ENCODE measurements around the gene HS3ST2.

The HS3ST2 gene

GRCh38 chr16:22813948-22814710 is at the start of gene HS3ST2:
Gene HS3ST2, plus strand, starts transcription at chr16:22814162. Its CDS starts 449 bp downstream, at chr16:22814611.
- DNase-seq (ENCODE audit: low read depth), result no peak

- DNase-seq (ENCODE audit: low read depth), result no peak
Observed at GRCh38 chr16:22764662-22765327, 49.2 kb upstream of the HS3ST2 start.

DNA sequence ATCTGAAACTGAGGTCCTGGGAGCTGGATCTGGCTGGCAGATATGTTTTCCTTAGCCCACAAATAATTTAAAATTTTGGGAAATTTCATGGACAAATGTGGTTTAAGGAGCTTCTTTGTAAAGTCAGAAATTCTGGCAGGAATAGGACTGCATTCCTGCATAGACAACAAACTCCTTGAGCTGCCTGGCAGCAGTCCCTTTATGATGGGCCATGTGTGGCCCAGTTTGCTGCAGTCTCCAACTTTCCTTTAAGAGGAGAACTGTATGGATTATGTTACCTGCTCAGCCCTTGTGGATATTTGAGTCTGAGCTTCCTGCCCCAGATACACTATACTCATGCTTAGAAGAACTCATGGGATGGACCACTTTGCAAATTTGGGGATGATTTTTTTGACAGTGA is 48.5 kb upstream of the HS3ST2 start:
- DNase-seq (ENCODE audit: low read depth), result no peak

DNA sequence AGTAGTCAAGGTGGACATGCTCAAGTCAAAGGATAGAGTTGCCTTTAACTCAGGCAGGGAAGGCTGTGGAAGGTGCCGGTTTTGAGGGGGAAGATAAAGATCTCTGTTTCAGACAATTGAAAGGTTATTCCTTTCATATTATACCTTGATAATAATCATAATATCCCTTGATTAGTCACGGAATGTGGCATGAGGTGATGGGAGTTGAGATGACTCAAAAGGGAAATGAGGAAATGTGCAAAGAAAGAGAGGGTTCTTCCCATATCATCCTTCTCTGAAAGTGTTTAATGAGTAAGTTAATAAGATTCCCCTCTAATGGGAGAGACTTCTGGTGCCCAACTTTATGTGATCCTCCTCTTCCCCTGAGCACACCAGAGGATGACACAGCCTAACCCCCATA is 43.1 kb upstream of the HS3ST2 start:
- DNase-seq (ENCODE audit: low read depth), result no peak

GRCh38 chr16:22771551-22771950 is 42.4 kb upstream of the HS3ST2 start:
- DNase-seq (ENCODE audit: low read depth), result no peak

- no peak for DNase-seq (ENCODE audit: low read depth)
Observed at GRCh38 chr16:22775220-22775922, 38.6 kb upstream of the HS3ST2 start.

GRCh38 chr16:22781480-22781879 is 32.5 kb upstream of the HS3ST2 start:
- no peak for DNase-seq (ENCODE audit: low read depth)

DNA sequence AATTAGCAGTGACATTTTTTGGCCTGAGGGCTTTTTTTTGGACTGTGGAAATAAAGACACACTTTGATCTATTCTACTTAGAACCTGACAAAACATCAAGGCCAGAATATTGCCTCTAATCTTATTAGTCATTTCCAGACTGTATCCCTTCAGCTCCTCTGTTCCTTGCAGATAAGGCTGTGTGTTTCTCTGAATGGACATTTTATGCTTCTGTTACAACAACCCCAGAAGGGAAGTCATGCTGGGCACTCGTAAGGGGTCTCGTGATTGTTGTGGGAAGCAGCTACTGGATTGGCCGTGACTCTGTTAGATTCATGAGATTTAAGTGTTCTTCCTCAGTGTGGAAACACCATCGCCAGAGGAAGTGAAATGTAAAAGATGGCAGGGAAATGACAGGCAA is 31.6 kb upstream of the HS3ST2 start:
- DNase-seq (ENCODE audit: low read depth), result no peak

DNA sequence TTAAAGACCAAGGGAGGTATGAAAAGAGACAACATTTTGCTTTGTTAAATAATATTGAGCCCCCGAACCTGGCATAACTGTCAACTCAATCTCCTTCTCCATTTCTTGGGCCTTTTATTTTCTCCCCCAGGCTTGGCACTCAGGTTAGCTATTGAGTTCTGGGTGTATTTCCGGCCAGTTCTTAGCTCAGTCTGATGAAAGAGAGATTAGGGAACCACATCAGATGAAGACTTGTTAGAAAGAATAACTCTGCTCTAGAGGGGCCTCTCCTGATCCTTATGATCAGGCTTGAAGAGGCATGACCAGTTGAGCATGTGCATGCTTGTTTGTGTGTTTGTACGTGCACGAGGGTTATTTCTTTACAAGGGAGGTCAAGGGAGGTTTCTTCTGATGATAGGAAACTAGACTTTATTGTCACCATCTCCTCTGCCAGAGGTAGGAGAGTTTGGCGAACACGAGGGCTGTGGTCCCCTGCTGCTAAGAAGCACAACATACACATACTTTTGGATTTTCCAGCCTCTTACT is 29.2 kb upstream of the HS3ST2 start:
- DNase-seq (ENCODE audit: low read depth), result no peak

GRCh38 chr16:22785552-22785951 is 28.4 kb upstream of the HS3ST2 start:
- DNase-seq (ENCODE audit: low read depth), result no peak

- DNase-seq (ENCODE audit: low read depth), result no peak
Observed at GRCh38 chr16:22786284-22786683, 27.7 kb upstream of the HS3ST2 start.

DNA sequence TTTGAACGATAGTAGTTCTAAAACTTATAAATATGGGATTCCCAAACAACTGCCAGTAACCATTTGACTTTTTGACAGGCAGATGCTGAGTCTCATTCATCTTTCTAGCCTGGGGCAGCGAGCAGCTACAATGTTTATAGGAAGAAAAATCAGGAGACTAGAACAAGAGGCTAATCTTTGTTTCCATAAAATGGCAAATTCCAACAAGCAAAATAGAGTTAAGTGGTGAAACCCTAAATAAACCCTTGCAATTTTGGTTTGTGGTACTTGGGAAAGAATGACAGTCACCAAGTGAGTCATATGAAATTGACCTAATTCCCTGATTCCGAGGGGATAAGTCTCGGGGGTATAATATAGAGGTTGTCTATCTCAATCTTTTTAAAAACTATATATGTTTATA is 27.3 kb upstream of the HS3ST2 start:
- no peak for DNase-seq (ENCODE audit: low read depth)

GRCh38 chr16:22787466-22788192 is 26.3 kb upstream of the HS3ST2 start:
- no peak for DNase-seq (ENCODE audit: low read depth)

- no peak for DNase-seq (ENCODE audit: low read depth)
Observed at GRCh38 chr16:22788193-22788530, 25.8 kb upstream of the HS3ST2 start.

DNA sequence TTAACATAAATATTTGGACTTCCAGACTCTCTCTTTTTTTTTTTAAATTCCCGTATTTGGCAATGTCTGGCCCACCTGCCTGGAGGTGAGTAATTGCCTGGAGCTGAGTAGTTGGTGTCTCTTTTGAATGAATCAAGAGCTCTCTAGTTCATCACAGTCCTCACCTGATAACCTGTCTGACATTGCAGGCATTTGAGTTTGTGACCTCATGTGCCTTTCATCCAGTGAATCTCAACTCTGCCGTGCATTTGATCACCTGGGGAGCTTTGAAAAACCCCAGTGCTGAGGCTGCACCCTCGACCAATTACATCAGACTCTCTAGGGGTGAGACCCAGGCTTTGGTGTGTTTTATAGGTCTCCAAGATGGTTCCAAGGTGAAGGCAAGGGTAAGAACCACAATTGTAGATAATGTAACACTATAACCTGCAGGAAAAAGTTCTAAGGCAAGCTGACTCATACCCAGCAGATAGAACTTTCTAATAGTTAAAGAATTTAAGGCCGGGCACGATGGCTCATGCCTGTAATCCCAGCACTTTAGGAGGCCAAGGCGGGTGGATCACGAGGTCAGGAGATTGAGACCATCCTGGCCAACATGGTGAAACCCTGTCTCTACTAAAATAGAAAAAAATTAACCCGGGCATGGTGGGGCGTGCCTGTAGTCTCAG is 24.5 kb upstream of the HS3ST2 start:
- no peak for DNase-seq (ENCODE audit: low read depth)

- no peak for DNase-seq (ENCODE audit: low read depth)
Observed at GRCh38 chr16:22797551-22797950, 16.4 kb upstream of the HS3ST2 start.

- DNase-seq (ENCODE audit: low read depth), result no peak
Observed at GRCh38 chr16:22799113-22799512, 14.8 kb upstream of the HS3ST2 start.

GRCh38 chr16:22804893-22805292 is 9.1 kb upstream of the HS3ST2 start:
- DNase-seq (ENCODE audit: low read depth), result no peak

GRCh38 chr16:22805326-22805725 is 8.6 kb upstream of the HS3ST2 start:
- DNase-seq (ENCODE audit: low read depth), result no peak

DNA sequence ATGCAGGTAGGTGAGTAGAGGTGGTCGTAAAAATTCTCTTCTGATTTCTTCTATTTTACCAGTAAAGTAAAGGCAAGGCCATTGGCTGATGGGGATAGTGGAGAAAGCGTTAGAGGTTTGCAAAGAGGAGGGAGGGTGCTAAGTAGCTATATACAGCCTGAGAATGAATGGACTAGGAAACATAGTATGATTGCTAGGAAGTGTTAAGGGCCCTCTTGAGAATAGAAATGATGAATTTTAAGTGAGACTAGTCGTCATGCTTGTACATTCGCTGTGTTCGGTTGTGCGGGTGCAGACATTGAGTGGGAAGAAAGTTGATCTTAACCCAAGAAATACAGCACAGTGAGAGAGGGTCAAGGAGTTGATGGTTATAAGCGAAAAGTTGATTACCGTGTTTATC is 7.2 kb upstream of the HS3ST2 start:
- no peak for DNase-seq (ENCODE audit: low read depth)

DNA sequence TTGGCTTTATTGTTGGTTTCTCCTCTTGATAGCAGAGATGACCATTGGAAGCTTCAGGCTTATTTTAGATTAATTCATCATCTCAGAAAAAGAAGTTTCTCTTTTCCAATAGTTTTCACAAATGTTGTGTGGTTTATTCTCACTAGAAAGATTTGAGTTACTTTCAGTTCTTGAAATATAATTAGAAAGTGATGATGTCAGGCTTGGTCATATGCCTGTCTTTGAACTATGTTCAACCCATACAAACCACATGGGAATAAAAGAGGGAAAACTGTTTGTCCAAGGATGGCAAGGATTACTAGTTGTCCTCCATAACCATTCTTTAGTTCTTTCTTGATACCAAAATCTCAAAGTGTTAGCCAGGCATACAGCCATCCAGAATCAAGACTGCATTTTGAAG is 3.7 kb upstream of the HS3ST2 start:
- no peak for DNase-seq (ENCODE audit: low read depth)
